NCI-H2196 treated with DMSO at 0.1 percent for 48 hours (cell line): ENCODE data around the gene ZNF12.

Experiments
- DNase-seq: peaks from one replicate; lab custom pipeline; 2025; ENCODE audit not compliant: unreplicated experiment; lab: John Stamatoyannopoulos, UW

ZNF12 gene

GRCh38 chr7:6647541-6647940 lies 59.2 kb downstream of the ZNF12 start:
- no peak for DNase-seq

GRCh38 chr7:6647080-6647479 lies 59.7 kb downstream of the ZNF12 start:
- DNase-seq, result no peak

DNA sequence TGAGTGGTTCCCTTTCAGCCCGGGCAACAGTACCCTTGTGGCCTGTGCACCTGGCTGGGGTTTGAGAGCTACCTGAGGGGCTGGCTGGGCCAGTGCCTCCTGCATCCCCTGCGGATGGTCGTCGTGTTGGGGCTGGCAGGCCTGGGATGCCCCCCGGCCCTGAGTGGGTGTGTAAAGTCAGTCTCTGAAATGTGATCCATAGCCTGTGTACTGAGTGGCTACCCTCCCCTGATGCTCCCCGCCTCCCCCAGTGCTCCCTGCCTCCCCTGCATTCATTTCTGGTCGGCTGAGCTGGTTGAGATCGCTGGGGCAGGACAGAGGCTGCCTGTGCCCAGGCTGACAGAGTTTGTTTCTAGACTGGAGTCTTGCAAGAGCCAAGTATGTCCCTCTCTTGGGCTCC lies 60.3 kb downstream of the ZNF12 start:
- DNase-seq, result no peak

DNA sequence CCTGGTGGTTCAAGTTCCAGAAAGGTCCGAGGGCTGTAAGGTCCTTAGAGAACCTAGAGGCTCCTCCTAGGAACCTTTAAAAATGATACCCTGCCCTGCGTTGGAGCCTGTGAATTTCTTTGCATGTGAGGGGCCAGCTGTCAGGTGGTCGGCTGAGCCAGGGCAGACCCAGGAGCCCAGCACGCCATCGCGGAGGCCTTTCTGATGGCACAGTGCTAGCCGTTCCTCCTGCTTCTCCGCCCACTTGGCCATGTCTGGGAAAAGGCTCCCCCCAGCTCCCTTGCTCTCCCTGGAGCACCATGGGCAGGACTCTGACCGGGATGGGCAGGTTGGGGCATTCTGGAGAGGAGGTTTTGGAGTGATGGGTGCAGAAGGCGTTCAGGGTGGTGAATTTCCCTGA lies 62.0 kb downstream of the ZNF12 start:
- DNase-seq, result no peak

DNA sequence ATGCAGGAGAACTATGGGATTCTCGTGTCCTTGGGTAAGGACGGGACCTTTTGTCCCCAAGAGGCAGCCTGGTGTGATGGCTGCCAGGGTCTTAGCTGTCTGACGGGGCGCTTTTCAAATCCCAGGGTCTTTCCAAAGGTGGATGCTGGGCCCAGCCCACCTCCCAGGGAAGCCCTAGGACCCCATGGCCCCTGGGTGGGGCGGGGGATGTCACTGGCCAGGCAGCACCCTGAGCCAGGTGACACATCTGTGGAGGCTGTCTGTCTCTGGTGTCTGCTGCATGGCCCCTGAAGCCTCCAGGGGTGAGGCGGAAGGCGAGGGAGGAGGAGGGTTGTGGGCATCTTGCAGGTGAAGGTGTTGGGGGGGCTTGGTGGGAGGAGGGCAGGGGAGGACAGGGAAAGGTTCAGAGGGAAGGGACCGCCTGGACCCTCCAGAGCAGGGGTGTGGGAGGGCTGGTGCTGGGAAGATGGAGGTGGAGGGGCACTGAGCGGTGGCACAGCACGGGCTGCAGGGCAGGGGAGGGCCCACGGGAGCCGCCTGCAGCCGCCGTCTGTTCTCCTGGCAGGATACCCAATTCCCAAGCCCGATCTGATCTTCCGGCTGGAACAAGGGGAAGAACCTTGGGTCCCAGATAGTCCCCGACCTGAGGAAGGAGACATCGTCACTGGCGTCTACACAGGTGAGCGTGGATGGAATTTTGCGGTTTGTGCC lies 62.7 kb downstream of the ZNF12 start:
- no peak for DNase-seq

- DNase-seq, result no peak
These were observed 63.7 kb downstream of the ZNF12 start for GRCh38 chr7:6642861-6643640.

DNA sequence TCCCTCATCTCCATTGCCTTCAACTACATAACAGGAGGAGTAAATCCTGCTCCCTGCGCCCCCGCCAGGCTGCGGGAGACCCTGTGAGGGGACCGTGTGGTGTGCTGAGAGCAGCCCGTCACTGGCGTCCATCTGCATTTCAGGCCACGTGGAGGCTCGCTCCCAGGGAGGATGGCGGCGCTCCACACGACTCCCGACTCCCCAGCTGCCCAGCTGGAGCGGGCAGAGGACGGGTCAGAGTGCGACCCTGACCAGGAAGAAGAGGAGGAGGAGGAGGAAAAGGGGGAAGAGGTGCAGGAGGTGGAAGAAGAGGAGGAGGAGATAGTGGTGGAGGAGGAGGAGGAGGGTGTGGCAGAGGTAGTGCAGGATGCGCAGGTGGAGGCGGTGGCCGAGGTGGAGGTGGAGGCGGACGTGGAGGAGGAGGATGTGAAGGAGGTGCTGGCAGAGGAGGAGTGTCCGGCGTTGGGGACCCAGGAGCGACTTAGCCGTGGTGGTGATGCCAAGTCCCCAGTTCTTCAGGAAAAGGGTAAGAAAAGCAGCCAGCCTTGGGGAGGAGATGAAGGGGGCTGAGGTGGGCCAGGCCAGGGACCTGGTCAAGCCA lies 64.4 kb downstream of the ZNF12 start:
- no peak for DNase-seq

- DNase-seq, result no peak
These were observed 65.3 kb downstream of the ZNF12 start for GRCh38 chr7:6641305-6642035.

DNA sequence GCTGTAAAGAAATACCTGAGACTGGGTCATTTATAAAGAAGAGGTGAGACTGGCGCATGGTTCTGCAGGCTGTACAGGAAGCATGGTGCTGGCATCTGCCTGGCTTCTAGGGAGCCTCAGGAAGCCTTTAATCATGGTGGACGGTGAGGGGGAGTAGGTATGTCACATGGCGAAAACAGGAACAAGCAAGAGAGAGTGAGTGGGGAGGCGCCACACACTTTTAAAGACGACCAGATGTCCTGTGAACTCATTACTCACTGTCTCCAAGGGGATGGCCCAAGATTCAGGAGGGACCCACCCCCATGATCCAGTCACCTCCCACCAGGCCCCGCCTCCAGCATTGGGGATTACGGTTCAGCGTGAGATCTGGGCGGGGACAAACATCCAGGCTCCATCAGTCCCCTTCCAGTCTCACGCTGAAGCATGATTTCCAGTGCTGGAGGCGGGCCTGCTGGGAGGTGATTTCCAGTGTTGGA lies 66.5 kb downstream of the ZNF12 start:
- DNase-seq, result no peak

- DNase-seq, result no peak
These were observed 67.1 kb downstream of the ZNF12 start for GRCh38 chr7:6639627-6640026.

- no peak for DNase-seq
These were observed 67.7 kb downstream of the ZNF12 start for GRCh38 chr7:6639032-6639431.
